AG04449 (cell line): ENCODE results near the gene COBL.

Experiments used
- CTCF ChIA-PET: fragments of 350-600 bp; formaldehyde crosslinking; extraction: SDS; loops from one replicate; lab custom pipeline; 2021; ENCODE audit warnings: antibody characterized with exemption; lab: Yijun Ruan, JAX
- POLR2A ChIA-PET: fragments of 400-600, 350-600 bp; formaldehyde crosslinking; extraction: SDS; loops from one replicate; lab custom pipeline; 2020; ENCODE audit warnings: antibody characterized with exemption, inconsistent platforms; lab: Yijun Ruan, JAX
- DNase-seq: peaks from one replicate; pipeline ENCODE4 v3.0.0-alpha.2; 2010; ENCODE audit warnings: low read depth, low spot score
- H3K4me3 ChIP-seq: 2 replicates; pipeline ENCODE4 v1.5.1; 2011; ENCODE audit warnings: low read depth, mild to moderate bottlenecking, control low read depth, low read length
- CTCF ChIP-seq: IDR thresholded peaks from one replicate; pipeline ENCODE4 v1.5.1; 2011; ENCODE audit warnings: mild to moderate bottlenecking, moderate library complexity, low read length, control low read depth, inconsistent platforms; ENCODE audit not compliant: insufficient read depth; ENCODE audit errors: missing control alignments

The COBL gene

GRCh38 chr7:51126813-51127617, 189.6 kb downstream of the COBL start:
- no peak for DNase-seq
- H3K4me3 ChIP-seq, result no peak overlapping the region
- ChIA-PET CTCF (interaction anchor here (1.0 to 4.5 kb wide), 3 partner anchors 14 to 659 kb away, joined by 3 to 34 read pairs (median 6); no protein-coding TSS in a partner anchor), POLR2A (no interaction called here)
- TF ChIP-seq CTCF, result no peak

GRCh38 chr7:51126324-51126723, 190.3 kb downstream of the COBL start:
- ChIA-PET CTCF (interaction anchor here (4.5 kb wide), 1 partner anchor 15 kb away, joined by 34 read pairs; no protein-coding TSS in a partner anchor), POLR2A (no interaction called here)
- H3K4me3 ChIP-seq, result no peak overlapping the region
- no peak for DNase-seq
- no peak for TF ChIP-seq CTCF

- ChIA-PET CTCF (interaction anchor here (4.5 kb wide), 1 partner anchor 17 kb away, joined by 34 read pairs; no protein-coding TSS in a partner anchor), POLR2A (no interaction called here)
- no peak for TF ChIP-seq CTCF
- no peak overlapping the region for H3K4me3 ChIP-seq
- DNase-seq, result no peak
These were observed 192.3 kb downstream of the COBL start for GRCh38 chr7:51124321-51124720.

GRCh38 chr7:51123322-51124019, 193.1 kb downstream of the COBL start:
- peak; percentile 90 for DNase-seq
- H3K4me3 ChIP-seq, result no peak overlapping the region
- no peak for TF ChIP-seq CTCF
- ChIA-PET CTCF (interaction anchor here (1.2 kb wide), 1 partner anchor 18 kb away, joined by 3 read pairs; no protein-coding TSS in a partner anchor), POLR2A (no interaction called here)

GRCh38 chr7:51121931-51122425, 194.6 kb downstream of the COBL start:
- TF ChIP-seq CTCF, result no peak
- ChIA-PET CTCF (interaction anchor here (0.7 to 1.6 kb wide), 5 partner anchors 19 to 654 kb away, joined by 3 to 4 read pairs (median 3); no protein-coding TSS in a partner anchor), POLR2A (interaction anchor here (0.8 to 1.2 kb wide), 2 partner anchors 52 to 94 kb away, joined by 3 read pairs; no protein-coding TSS in a partner anchor)
- no peak overlapping the region for H3K4me3 ChIP-seq
- no peak for DNase-seq
